GM03348 (cell line): ENCODE data around the gene GAL3ST2.
"Not testable (repeated sequence)": the region's sequence is repeated elsewhere in the genome, so short reads cannot be mapped to it uniquely, and the experiment has no call there.

Source experiments
- DNase-seq: peaks from one replicate; pipeline ENCODE4 v3.0.0; 2012; ENCODE audit warnings: low spot score

The GAL3ST2 gene

DNA sequence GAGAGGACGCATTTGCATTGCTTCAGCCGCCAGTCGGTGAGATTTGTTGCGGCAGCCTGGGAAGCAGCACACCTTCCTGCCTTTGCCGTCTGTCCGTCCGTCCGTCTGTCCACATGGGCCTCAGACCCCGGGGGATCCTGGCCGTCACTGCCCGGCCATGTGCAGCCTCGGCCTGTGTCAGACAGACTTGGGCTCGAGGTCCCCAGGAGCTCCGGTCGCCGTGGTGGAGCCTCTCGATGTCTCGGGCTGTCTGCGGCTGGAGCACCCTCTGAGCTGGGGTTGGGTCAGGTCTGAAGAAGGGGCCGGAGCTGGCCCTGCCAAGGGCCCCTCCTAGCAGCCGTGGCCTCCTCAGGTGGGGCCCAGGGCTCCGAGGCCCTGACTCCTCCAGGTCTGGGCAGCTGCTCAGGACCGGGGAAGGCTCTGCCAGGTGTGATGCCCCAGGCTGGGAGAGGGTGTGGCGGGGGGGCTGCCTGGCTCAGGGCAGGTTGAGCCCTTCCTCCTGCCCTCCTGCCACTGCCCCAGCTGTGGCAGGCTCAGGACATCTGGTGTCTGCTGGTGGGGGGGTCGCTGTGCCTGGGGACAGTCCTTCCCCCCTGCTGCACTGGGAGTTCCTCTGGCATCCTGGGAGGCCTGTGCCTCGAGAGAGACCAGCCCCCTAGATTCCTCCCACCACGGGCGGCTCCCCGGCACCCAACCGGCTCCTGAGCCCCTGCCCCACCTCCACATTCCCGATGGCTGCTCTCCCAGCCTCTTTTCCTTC, 44.2 kb downstream of the GAL3ST2 start:
- peak; percentile 5 for DNase-seq

DNA sequence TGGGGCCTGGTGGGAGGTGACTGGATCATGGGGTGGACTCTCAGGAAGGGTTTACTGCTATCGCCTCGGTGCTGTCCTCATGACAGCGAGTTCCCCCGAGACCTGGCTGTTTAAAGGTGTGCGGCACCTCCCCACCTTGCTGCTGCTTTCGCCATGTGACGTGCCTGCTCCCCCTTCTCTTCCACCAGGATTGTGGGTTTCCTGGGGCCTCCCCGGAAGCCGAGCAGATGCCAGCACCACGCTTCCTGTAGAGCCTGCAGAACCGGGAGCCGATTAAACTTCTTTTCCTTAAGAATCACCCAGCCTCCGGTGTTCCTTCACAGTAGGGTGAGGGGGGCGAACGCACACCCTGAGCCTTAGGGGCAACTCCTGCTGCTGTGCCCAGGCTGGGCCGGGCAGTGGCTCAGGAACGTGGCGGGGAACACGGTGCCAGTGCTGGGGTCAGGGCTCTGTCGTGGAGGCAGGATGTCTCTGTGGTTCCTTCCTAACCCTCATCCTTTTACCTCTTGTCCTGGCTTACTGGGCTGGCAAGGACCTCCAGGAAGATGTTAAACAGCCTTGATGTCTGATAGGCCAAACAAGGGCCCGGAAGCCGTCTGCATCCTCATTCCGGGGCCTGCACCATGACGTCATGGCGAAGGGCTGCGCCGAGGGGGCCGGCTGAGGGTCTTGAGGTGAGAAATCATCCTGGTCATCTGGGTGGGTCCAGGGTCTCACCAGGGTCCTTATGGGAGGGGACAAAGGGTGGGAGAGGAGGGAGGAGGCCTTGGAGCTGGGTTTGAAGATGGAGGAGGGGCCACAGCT, 45.0 kb downstream of the GAL3ST2 start:
- DNase-seq = no peak

DNA sequence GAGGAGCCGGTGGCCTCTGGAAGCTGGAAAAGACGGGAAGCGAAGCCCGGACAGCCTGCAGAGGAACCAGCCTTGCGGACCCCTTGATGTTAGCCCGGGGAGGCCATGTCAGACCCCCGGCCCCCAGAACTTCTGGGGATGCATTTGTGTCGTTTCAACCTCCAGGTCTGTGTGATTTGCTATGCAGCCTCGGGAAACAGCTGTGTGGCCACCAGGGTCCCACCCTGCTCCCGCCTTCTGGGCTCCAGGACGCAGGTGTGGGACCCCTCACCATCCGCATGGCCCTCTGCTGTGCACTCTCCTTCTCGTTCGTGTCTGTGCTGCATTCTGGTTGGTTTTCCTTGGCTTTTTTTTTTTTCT, 45.6 kb downstream of the GAL3ST2 start:
- DNase-seq = peak; percentile 3

DNA sequence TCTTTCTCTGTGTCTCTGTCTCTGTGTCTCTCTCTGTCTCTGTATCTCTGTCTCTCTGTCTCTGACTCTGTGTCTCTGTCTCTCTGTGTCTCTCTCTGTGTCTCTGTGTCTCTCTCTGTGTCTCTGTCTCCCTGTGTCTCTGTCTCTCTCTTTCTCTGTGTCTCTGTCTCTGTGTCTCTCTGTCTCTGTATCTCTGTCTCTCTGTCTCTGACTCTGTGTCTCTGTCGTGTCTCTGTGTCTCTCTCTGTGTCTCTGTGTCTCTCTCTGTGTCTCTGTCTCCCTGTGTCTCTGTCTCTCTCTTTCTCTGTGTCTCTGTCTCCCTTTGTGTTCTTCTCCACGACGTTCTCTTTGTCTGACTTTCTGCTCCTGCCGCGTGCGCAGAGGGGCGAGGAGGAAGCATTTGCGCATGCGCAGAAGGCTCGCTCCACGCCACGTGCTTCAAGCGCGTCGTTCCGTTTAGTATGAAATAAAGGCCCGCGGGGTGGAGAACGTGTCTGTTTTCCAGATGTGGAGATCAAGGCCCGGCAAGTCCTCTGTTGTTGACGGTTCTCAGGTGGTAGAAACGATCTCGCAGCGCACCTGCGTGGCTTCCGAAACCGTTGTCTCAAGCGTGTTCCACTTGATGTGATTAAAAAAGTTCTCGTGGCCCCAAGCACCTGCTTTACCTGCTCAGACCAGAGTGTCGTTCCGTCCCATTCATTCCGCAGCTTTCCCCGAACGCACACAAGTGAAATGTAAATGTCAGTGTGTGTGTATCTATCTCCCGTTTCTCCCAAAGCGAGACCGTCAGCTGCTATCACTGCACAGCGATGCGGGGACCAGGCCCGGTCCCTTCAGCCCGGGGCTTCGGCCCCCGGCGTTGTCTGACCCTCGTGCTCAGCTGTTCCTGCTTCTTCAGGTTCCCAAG, 47.2 kb downstream of the GAL3ST2 start:
- not testable (repeated sequence) for DNase-seq

DNA sequence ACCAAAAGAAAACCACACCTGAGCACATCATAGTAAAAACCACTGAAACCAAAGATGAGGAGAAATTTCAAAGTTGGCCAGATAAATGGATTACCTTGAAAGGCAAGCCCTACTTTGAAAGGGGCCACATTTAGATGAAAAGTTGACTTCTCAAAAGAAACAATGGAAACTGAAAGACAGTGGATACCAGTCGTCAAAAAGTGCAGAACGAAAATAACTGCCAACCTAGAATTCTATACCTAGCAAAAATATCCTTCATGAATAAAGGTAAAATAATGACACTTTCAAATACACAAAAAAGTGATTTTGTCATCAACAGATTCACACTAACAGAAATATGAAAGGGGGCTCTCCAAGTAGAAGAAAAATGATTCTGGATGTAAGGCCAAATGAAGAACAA, 50.8 kb downstream of the GAL3ST2 start:
- no peak for DNase-seq

DNA sequence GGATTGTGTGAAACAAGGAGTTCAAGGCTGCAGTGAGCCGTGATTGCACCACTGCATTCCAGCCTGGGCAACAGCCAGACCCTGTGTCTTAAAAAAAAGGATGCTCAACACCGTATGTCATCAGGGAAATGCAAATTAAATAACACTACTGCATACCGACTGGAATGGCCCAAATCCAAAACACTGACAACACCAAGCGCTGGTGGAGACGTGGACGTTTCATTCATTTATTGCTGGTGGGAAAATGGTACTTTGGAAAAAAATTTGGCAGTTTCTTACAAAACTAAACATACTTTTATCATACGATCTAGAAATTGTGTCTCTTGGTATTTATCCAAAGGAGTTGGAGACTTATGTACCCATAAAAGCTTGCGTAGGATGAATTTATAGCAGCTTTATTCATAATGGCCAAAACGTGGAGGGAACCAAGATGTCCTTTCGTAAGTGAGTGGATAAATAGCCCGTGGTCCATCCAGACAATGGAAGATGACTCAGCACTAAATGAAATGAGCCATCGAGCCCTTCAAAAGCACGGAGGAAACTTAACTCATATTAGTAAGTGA, 56.6 kb downstream of the GAL3ST2 start:
- DNase-seq = no peak

DNA sequence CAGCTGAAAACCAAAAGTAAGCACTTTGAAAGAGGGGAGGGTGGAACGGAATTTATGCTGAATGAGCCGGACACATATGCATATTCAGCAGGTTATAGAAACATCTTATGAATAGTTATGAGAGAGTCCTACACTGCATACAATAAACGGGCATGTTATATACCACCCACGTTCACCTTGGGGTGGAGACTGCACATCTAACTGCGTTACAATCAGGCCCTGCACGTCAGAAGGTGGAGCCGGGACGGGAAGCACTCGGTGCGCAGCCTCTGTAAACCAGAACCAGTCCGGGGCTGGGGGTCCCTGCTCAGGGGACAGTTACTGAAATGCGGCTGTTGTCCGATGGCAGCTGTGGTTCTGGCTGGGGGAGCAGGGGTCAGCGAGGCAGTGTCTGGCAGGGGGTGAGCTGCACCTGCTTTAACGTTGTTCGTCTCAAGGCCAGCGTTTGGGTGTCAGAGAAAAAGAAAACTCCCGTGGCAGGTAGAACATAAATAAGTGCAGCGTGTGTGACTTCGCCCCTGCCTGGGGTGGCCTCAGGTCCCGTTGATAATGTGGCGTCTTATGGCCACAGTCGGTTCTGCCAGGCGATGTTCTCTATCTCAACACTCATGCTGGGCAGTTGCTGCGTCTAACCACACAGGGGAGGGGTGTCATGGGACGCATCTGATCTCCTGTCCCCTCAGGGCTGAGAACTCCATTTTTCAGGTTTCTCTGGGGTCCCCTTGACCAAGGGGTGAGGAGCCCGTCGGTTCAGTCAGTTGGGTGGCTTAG, 57.3 kb downstream of the GAL3ST2 start:
- not testable (repeated sequence) for DNase-seq

DNA sequence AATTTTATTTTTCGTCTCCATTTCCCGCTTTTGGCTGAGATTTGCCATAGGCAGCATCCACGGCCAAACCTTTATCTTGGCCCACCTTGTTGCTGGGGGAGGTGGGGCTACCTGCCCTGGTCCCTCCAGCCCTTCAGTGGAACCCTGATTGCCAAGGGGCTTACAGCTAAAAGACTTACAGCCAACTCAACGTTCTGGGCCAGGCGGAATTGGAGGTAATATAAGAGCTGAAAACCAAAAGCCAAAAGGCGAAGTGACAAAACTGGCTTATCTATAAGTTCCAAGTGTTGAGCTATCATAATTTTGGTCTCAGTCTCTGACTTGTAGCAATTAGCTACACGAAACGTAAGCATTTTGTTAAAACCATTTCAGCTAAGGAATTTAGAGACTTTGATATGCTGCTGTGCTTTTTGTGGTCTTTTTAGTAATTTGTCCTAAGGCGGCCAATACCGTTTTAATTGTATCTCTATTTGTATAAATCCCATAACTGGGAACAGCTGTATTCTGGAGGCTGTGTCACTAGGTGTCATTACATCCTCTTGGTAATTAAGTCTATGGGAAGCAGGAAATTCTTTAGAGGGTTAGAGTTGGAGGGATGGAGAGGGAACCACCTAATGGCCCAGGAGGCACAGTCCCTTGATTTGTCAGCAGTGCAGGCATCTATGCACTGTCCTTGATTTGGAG, 58.0 kb downstream of the GAL3ST2 start:
- no peak for DNase-seq

DNA sequence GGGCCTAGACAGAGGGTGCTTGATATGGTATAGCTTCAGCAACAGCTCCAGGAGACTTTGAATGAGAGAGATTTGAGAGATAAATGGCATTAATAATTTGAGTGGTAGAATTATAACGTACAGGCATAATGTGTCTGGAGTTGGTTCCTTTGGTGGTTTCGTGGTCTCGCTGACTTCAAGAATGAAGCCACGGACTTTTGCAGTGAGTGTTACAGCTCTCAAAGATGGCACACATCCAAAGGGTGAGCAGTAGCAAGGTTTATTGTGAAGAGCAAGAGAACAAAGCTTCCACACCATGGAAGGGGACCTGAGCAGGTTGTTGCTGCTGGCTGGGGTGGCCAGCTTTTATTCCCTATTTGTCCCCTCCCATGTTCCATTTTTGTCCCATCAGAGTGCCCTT, 59.0 kb downstream of the GAL3ST2 start:
- no peak for DNase-seq

DNA sequence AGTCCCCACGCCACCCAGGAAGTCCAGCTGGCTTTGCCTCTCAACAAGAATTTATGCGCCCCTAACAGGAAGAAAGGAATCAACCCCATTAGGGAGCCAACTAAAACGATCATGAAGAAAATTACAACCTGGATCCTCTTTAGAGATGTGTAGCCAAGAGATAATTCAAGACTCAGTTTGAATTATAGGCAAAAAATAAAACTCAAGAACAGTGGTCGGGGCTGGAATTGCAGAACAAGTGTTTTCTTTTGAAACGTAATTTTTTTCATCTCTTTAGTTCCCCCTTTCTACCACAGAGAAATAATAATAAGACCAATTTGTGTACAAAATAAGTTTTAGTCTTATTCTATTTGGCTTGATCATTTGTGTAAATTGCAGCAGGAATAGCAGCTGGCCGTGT, 59.7 kb downstream of the GAL3ST2 start:
- no peak for DNase-seq

DNA sequence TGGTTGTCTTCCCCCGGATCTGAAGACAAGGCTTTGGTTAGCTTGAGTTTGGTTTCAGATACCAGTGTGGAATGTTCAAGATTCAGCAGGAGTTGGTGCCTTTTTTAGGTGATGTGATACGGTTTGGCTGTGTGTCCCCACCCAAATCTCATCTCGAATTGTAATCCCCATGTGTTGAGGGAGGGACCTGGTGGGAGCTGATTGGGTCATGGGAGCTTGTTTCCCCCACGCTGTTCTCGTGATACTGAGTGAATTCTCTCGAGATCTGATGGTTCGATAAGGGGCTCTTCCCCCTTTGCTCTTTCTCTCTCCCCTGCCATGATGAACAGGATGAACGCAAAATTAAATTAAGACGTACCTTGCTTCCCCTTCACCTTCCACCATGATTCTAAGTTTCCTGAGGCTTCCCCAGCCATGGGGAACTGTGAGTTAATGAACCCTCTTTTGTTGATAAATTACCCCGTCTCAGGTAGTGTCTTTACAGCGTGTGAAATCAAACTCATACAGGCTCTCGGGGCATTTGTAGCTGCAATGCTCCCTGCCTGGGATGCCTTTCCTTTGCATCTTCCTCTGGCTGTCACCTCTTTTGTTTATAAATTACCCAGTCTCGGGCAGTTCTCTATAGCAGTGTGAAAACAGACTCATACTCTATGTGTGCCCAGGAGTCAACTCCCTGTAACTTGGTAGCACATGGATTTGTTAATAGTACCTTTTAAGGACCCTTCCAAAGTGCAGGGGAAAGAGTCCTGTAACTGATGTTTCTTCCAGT, 60.8 kb downstream of the GAL3ST2 start:
- no peak for DNase-seq

DNA sequence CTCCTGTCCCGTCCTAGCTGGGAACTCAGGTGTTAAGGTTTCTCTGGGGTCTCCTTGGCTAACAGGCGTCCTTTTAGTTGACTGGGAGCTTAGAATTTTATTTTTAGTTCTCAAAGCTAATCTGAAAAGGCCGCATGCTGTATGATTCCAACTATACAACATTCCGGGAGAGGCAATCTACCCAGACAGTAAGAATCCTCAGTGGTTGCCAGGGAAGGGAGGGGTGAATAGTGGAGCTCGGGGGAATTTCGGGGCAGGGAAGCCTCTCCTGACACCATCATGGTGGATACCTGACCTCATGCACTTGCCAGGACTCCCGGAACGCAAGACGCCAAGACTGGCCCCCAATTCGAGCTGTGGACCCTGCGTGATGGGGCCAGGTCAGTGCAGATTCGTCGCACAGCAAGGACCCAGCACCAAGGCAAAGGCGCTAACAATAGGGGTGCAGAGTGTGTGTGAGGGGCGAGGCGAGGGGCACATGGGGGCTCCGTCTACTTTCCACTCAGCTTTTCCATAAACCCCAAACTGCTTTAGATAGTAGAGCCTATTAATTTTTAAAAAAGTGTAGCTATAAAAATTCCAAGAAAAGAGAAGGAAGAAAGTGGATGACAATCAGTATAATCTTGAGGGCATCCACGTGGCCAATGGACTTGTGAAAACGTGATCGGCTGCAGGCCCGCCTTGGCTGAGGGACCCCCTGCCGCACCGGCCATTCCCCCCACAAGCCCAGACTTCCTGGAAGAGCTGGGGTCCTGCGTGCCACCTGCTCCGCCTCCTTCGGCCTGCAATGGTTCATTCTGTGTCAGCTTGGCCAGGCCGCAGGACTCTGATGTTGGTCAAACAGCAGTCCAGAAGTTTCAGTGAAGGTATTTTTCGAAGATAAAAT, 64.8 kb downstream of the GAL3ST2 start:
- peak; percentile 5 for DNase-seq

DNA sequence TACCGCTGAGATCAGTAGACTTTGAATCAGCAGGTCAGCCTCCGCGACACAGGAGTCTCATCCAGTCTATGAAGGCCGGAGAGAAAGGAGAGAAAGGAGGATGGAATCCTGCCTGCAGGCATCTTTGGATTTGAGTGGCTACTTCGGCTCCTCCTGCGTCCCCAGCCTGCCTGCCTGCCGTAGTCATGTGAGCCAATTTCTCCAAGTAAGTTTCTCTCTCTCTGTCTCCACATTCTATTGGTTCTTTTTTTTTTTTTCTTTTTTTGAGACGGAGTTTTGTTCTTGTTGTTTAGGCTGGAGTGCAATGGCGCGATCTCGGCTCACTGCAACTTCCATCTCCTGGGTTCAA, 65.4 kb downstream of the GAL3ST2 start:
- DNase-seq = peak; percentile 4

DNA sequence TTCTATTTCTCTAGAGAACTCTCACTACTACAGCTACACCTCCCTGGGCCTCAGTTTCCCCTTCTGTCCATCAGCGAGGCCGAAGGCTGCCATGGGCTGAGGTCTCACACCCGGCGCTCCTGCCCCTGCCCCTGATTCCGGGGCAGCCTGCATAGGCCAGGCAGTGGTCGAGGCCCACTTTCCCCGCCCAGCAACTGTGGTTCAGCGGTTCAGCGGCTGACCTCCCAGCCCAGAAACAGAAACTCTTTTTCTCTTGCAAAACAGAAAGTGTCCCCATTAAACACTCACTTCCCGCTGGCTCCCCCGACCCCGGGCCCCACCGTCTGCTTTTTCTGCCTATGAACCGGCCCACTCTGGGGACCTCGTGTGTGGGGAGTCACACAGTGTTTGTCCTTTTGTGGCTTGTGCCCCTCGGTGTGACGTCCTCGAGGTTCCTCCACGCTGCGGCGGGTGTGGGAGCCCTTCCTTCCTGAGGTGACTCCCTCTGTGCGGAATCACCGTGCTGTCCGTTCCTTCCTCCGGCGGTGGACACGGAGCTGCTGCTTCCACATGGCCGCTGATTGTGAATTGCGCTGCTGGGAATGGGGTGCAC, 66.1 kb downstream of the GAL3ST2 start:
- peak; percentile 7 for DNase-seq

DNA sequence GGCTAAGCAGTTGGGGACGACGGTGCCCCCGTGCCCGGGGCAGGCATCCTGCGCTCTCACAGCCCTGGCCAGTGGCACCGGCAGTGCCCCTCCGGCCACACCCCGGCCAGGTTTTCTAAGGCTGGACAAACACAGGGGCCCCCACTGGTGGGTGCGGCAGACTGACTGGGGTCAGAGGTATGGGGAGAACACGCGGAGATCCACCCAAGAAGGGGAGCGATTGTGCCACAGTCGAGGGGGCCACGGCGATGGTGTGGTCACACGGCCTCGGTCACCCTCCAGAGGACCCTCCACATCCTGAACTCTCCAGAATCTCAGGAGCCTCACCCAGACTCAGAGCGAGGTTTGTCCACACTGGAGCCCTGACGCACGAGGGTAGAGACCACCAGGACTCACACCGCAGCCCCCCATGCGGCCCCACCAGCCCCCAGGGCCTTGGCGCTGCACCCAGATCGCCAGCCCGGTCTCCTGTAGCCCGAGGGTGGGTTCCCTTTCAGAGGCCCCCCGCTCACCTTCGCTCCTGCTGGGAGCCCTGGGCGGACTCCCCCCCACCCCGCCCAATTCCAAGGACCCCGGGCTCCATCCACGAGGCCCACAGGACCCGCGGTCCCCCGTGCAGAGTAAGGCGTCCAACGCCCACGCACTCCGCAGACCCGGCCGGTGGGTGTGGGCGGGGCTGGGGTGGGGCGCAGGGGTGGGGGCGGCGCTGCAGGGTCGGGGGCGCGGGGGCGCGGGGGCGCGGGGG, 66.9 kb downstream of the GAL3ST2 start:
- DNase-seq = peak; percentile 10

DNA sequence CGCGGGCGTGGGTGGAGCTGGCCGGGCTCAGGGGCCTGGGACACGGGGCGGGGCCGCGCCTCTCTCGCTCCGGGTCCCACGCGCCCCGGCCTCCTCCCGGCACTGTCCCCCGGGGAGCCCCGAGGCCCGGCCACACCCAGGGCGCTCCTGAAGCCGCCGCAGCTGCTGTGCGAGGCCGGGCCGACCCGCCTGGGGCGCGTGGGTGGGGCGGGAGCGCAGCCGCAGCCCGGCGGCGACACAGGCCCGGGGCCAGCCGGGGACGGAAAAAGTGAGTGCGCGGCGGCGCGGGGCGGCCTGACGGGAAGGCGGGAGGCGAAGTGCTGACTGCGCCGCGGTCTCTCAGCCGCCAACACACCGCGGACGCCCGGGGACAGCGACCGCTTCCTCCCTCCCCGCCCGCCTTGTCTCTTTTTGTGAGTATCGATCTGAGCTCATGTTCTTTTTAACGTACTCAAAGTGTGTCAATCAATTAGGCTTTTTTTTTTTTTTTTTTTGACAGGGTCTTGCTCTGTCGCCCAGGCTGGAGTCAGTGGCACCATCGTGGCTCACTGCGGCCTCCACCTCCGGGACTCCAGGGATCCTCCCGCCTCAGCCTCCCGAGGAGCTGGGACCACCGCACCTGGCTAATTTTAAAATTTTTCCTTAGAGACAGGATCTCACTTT, 67.6 kb downstream of the GAL3ST2 start:
- peak; percentile 90 for DNase-seq

DNA sequence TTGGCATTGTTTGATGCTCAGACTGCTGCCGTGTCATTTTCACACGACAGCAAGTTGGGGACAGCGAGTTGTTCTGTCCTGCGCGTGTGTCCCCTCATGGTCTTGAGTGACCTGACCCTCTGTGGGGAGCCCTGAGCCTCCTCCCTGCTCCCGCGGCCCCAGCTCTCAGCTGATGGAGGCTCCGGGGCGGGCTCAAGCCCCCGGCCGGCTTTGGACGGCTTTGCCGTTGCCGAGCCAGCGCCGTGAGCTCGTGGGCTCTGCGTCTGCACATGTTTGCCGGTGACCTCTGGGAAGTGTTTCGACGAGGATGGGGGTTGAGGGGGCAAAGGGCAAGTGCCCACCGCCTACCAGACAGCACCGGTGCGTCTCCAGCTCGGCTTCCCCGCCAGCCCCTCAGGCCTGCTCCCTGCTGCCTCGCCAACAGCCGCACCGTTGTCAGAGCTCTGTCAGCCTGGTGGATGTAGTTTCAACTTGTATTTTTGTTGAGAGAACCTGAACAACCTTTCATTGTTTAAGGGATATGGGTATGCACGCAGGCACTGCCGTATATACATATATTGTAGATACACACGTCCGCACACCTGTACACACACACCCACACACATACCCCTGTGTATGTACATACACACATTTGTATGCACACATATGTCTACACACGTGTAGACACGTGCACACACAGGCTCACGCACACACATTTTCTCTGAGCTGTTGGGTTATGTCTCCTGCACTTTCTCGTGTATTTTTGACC, 68.4 kb downstream of the GAL3ST2 start:
- DNase-seq = peak; percentile 5
